Measurements from ENCODE around the gene GLE1. TPM values are rescaled to one million over a fixed set of nuclear protein-coding genes. Genes with fewer than 3 reads are reported as not detected.

GLE1 gene
- total RNA-seq, 2 donors from 2014 or later = 8.3 to 11.5 TPM

GRCh38 chr9:128568470-128569078 is 64.1 kb downstream of the GLE1 start:
- Histone ChIP-seq H3K36me3 (replicated peaks in 1 of 2; ENCODE audit: insufficient read depth in 1 of 2, low read depth in 2 of 2) (peaks cover 0 to 7% of the 10 kb centered on the region in 2 donors), H3K4me1 (no peaks in the 10 kb centered on the region), H3K27ac (no peak overlapping the region), H3K27me3 (no peaks in the 10 kb centered on the region), H3K4me3 (no peak overlapping the region), H3K9me3 (no peaks in the 10 kb centered on the region)
- intact Hi-C loops (cut with DNase I) = no loop called here
- DNase-seq (no peak), ATAC-seq (no peak)
- 76 to 77% methylated on average over 8 of the region's 8 CpGs for WGBS, 2 donors
- TF ChIP-seq POLR2A (IDR thresholded peaks at IDR 0.05) (no peak), CTCF (IDR thresholded peaks at IDR 0.05) (no peak)

GRCh38 chr9:128575469-128575868 is 71.0 kb downstream of the GLE1 start:
- intact Hi-C loops (cut with DNase I) = no loop called here
- peaks cover 19 to 46% of the 10 kb centered on the region in 2 donors for H3K36me3 ChIP-seq (replicated peaks in 1 of 2; ENCODE audit: insufficient read depth in 1 of 2, low read depth in 2 of 2)
- ATAC-seq = peak; percentile 12

GRCh38 chr9:128575916-128576315 is 71.4 kb downstream of the GLE1 start:
- ATAC-seq = no peak
- peaks cover 22 to 50% of the 10 kb centered on the region in 2 donors for H3K36me3 ChIP-seq (replicated peaks in 1 of 2; ENCODE audit: insufficient read depth in 1 of 2, low read depth in 2 of 2)
- no peak overlapping the region for H3K4me3 ChIP-seq
- no peaks in the 10 kb centered on the region for H3K9me3 ChIP-seq
- H3K27me3 ChIP-seq = no peaks in the 10 kb centered on the region
- intact Hi-C loops (cut with DNase I) = no loop called here
- TF ChIP-seq POLR2A (IDR thresholded peaks at IDR 0.05) = no peak
- no peak for TF ChIP-seq CTCF (IDR thresholded peaks at IDR 0.05)
- H3K4me1 ChIP-seq = no peaks in the 10 kb centered on the region
- 83 to 95% methylated on average over 2 of the region's 2 CpGs for WGBS, 2 donors
- H3K27ac ChIP-seq = no peak overlapping the region
- DNase-seq = no peak

More at GRCh38 chr9:128575469-128575868, 71.0 kb downstream of the GLE1 start:
- no peak for DNase-seq
- Histone ChIP-seq H3K4me1 (no peaks in the 10 kb centered on the region), H3K9me3 (no peaks in the 10 kb centered on the region), H3K27me3 (no peaks in the 10 kb centered on the region), H3K4me3 (no peak overlapping the region), H3K27ac (no peak overlapping the region)
- WGBS, 2 donors = 66 to 84% methylated on average over 4 of the region's 4 CpGs
- no peak for TF ChIP-seq CTCF (IDR thresholded peaks at IDR 0.05)

- peaks cover 26 to 59% of the 10 kb centered on the region in 2 donors for H3K36me3 ChIP-seq (replicated peaks in 1 of 2; ENCODE audit: insufficient read depth in 1 of 2, low read depth in 2 of 2)
- DNase-seq (no peak), ATAC-seq (no peak)
- WGBS, 2 donors = 83 to 89% methylated on average over 8 of the region's 8 CpGs
- H3K4me3 ChIP-seq = no peak overlapping the region
- no peak overlapping the region for H3K27ac ChIP-seq
- intact Hi-C loops (cut with DNase I) = no loop called here
- TF ChIP-seq CTCF (IDR thresholded peaks at IDR 0.05) (no peak), POLR2A (IDR thresholded peaks at IDR 0.05) (no peak)
- no peaks in the 10 kb centered on the region for H3K27me3 ChIP-seq
- no peaks in the 10 kb centered on the region for H3K9me3 ChIP-seq
- no peaks in the 10 kb centered on the region for H3K4me1 ChIP-seq
Measured at GRCh38 chr9:128577206-128577605, 72.7 kb downstream of the GLE1 start.

GRCh38 chr9:128579194-128579593 is 74.7 kb downstream of the GLE1 start:
- Histone ChIP-seq H3K4me3 (no peak overlapping the region), H3K9me3 (no peaks in the 10 kb centered on the region), H3K27ac (no peak overlapping the region), H3K4me1 (no peaks in the 10 kb centered on the region), H3K36me3 (replicated peaks in 1 of 2; ENCODE audit: insufficient read depth in 1 of 2, low read depth in 2 of 2) (peaks cover 35 to 76% of the 10 kb centered on the region in 2 donors), H3K27me3 (no peaks in the 10 kb centered on the region)
- intact Hi-C loops (cut with DNase I) = no loop called here
- no peak for TF ChIP-seq POLR2A (IDR thresholded peaks at IDR 0.05)
- TF ChIP-seq CTCF (IDR thresholded peaks at IDR 0.05) = no peak
- WGBS, 2 donors = 93 to 94% methylated on average over 1 of the region's 1 CpG
- ATAC-seq = no peak
- DNase-seq = no peak
